Hindlimb muscle (tissue), 1 donor: ENCODE results near the gene ELK4. TPM values are rescaled to one million over a fixed set of nuclear protein-coding genes. Genes with fewer than 3 reads are reported as not detected.

ENCODE experiments used
- DNase-seq: peaks from one replicate; pipeline ENCODE4 v3.0.0-alpha.2; 2013
- polyA plus RNA-seq: library from polyadenylated mRNA; unstranded; fragments of 120-200 nt; gene quantifications from one replicate; pipeline ENCODE4 v1.2.1, GENCODE V29; 2013; ENCODE audit not compliant: insufficient read length

The ELK4 gene
- polyA plus RNA-seq, 1 donor = 14.2 TPM

DNA sequence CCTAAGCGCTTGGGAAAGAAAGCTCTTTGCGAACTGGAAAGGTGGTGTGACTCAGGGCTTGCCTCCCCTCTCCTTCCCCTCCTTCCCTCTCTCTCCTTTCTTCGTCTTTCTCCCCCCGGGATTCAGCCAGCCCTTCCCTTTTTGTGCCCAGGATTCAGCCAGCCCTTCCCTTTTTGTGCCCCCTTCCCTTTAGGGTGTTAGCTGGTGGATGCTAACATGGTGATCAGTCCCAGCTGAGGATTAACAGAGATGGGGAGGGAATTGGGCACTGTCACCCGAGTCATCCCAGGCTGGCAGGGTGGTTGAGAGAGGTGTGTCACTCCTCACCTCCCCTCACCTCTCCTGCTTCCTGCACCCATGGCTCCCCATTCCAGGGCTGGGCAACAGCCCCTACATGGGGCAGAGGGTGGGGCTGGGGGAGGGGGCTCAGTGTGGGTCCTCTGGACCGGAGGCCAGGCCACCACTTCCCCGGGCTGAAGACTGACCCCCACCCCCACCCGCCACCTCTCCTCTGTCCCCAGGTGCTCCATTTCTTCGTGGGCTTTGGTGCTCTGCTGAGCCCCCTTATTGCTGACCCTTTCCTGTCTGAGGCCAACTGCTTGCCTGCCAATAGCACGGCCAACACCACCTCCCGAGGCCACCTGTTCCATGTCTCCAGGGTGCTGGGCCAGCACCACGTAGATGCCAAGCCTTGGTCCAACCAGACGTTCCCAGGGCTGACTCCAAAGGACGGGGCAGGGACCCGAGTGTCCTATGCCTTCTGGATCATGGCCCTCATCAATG lies 51.5 kb downstream of the ELK4 start:
- no peak for DNase-seq

DNA sequence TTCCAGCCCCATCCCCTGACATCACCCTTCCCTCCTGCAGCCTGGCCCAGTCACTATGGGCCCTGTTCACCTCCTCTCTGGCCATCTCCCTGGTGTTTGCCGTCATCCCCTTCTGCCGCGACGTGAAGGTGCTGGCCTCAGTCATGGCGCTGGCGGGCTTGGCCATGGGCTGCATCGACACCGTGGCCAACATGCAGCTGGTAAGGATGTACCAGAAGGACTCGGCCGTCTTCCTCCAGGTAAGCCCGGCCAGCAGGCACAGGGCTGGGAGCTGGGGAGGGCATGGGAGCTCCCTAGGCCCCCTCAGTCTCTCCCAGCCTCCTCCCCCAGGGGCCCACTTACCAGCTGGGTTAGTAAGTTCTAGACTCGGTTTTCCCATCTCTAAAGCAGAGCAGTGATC lies 52.1 kb downstream of the ELK4 start:
- no peak for DNase-seq

DNA sequence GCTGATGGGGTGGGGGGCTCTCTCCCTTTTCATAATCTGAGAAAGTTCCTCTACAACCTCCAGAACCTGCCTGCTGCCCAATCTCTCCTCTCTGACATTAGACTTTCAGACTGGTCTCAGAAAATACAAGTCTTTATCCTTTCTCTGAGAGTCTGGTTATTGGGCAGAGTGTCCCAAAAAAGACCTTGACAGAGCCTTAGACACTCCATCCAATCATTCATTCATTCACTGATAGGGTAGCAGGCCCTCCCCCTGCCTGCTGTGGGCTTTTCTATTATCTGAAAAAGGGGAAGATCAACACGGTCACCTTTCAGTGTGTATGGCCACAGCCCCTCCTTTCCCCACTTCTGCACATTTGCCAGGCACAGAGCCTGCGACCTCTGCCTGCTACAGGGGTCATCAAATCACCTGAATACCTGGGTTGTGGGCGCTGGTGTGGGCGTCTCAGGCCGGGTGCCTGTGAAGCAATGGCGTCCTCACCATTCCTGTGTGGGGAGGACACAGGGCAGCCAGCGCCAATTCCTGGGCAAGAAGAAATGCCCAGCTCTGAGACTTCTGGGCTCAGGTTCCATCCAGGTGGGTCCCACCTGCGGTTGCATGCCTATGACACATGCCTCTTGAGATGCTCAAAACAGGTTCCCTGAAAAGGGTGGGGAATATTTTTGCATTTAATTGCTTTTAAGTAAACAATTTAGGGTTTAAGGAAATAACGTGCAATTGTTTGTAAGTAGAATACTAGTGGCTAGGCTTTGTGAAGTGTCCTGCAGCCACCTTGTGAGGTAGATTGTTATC lies 52.8 kb downstream of the ELK4 start:
- no peak for DNase-seq

- DNase-seq = no peak
Observed at GRCh38 chr1:205577874-205578658, 53.7 kb downstream of the ELK4 start.

DNA sequence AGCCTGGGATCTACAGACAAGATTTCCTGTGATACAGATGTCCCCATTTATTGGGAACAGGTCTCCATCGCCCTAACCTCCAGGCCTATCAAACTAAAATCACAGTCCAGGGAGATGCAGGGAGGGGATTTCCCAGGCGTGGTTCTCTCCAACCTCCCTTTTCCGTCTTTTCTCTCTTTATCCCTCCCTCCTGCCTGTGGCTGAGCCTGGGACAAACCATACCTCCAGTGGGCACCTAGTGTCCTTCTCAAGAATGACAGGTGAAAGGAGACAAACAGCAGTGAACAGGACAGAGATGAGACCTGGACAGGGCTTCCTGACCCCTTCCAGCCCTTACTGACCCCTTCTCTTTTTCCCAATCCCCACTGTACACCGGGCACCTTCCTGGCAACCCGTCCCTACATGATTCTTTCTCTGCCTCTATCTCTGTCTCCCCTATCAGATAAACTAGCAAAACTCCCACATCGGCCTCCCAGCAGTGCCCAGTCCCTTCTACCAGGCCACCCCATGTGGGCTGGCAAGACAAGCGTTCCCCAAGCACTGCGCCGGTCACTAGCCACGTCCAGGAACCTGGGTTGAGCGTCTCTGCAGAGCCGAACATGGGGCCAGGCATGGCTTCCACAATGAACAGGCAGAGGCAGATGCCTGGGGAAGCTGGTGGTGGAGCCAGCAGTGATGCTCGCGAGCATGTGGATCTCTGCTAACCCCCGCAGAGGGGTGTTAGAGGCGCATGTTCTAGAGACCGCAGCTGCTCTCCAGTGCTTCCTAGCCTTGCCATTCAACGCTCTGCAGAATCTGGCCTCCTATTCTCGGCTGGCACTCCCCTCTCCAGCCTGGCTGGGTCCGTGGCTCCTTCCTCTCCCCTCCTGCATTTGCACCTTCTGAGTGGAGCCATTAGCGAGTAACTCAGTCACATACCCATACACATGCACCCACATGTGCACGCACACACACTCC lies 54.7 kb downstream of the ELK4 start:
- no peak for DNase-seq

DNA sequence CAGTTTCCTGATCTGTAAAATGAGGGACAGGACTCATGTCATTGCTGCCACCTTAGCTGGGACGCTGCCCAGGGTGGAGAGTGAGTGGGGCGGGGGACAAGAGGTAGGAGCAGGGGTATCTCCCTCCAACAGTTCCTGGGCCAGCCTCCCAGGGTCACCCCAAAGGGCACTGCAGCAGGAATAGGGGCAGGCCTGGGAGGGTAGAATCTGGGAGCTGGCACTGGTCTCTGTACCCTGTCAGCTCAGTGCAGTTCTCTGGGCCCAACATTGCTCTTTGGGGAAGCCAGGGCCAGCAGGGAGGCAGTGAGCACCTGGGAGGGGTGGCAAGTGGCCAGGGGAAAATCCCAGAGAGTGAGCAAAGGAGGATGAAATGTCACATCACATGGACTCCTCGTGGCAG lies 55.8 kb downstream of the ELK4 start:
- no peak for DNase-seq

DNA sequence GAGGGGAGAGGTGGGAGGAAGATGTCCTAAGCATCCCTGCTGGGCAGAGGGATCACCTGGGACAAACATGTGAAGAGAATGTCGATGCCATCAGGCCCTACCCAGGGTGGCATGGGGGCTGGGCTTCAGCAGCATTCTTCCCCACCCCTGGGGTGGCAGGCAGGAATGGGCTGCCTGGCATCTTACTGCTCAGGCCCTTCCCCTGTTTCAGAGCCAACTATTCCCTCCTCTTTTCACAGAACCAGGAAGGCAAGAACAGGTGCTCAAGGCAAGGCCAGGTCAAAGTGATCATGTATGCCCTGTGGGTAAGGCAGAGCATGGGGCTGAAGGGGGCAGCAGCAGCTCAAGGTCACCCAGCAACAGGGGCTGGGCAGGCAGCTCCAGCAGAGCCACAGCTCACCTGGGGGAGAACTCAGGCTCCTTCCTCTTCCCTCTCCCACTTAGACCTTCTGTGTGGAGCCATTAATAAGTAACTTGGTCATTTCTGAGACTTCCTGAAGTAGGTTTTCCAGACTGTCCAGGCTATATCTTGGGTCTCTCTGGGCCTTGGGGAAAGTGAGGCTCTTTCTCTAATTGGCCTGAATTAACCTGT lies 56.4 kb downstream of the ELK4 start:
- no peak for DNase-seq

- DNase-seq = no peak
Observed at GRCh38 chr1:205572421-205572820, 59.4 kb downstream of the ELK4 start.

DNA sequence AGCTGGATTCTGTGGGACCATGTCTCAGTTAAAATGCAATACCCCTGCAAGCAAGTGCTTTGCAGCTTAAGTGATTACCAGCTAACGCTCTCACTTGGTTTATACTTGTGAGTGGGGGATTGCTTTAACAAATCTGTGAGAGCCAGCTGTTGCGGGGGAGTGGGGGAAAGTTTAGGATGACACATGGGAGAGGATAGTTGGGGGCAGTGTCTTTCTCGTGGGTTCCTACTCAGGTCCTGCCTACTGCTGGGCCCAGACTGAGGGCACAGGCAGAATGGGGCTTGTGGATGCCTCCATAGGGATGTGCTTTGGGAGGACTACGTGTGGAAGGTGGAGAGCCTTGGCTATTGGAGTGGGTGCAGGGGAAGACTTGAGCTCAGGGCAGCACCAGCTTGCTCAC lies 60.1 kb downstream of the ELK4 start:
- DNase-seq = no peak

- no peak for DNase-seq
Observed at GRCh38 chr1:205570796-205571537, 60.8 kb downstream of the ELK4 start.

DNA sequence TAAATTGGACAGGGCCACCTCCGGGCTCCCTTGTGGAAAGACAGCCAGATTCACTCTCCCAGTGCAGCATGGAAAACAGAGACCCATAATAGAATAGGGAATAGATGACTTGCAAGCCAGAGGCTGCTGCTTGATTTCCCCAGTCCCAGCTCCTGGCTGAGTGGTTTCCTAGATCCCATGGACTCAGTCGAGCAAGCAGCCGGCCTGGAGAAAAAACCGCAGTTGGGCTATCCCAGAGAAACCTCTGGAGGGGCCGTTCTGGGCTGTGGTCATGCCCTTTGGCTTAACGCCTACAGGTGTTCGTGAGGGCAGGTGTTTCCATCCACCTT lies 61.7 kb downstream of the ELK4 start:
- no peak for DNase-seq

GRCh38 chr1:205569411-205570172 lies 62.2 kb downstream of the ELK4 start:
- no peak for DNase-seq

DNA sequence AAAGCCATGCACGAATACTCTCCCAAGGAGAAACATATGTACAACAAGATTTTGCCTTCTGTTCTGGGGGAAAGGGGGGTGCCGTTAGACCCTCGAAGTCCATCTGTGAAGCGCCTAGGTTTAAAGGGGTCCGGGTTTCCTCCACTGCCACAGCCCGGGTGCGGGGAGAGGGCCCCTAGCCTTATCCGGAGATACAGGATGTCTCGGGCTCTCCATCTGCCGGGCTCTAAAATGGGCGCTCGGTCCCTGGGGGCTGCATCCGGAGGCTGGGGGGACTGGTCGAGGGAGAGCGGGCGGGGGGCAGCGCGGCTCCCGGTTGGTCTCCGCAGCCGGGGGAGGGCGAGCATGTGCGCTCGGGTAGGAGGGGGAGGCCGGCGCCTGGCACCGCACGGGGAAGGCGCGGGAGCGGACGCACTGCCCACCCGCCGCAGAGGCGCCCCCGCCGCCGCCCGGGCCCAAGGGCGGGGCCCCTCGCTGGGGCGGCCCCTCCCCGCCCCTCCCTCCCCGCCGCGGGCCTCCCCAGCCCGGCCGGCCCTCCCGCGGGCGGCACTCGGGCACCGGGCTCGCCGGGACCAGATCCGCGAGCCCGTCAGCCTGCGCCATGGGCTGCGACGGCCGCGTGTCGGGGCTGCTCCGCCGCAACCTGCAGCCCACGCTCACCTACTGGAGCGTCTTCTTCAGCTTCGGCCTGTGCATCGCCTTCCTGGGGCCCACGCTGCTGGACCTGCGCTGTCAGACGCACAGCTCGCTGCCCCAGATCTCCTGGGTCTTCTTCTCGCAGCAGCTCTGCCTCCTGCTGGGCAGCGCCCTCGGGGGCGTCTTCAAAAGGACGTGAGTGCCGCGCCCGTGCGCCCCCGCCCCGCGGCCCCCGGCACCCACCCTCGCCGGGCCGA lies 63.1 kb downstream of the ELK4 start:
- DNase-seq = no peak

- no peak for DNase-seq
Observed at GRCh38 chr1:205568135-205568468, 63.7 kb downstream of the ELK4 start.

- DNase-seq = no peak
Observed at GRCh38 chr1:205567716-205568115, 64.1 kb downstream of the ELK4 start.

DNA sequence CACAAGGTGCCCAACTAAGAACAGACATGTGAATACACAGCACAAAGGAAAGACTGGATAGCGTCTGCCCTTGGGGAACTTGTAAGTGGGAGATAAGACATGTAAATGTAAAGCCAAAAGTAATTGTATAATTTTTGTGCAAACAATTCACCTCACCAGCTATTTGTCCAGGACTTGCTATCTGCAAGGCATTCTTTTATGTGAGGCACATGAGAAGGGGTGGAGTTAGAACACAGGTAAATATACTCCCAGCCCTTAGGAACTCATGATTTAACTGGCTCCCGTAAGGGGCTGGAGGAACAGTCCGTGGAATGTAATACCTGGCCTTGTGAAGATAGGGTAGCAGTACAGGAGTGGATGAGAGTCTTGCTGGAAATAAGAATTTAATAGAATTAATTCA lies 66.0 kb downstream of the ELK4 start:
- DNase-seq = no peak

- DNase-seq = no peak
Observed at GRCh38 chr1:205563927-205564441, 67.8 kb downstream of the ELK4 start.

- no peak for DNase-seq
Observed at GRCh38 chr1:205561501-205562203, 70.2 kb downstream of the ELK4 start.
